AG04449 (cell line): Measurements from ENCODE around the gene AKAP6.

Experiments used
- CTCF ChIA-PET: fragments of 350-600 bp; formaldehyde crosslinking; extraction: SDS; loops from one replicate; lab custom pipeline; 2021; ENCODE audit warnings: antibody characterized with exemption; lab: Yijun Ruan, JAX
- POLR2A ChIA-PET: fragments of 400-600, 350-600 bp; formaldehyde crosslinking; extraction: SDS; loops from one replicate; lab custom pipeline; 2020; ENCODE audit warnings: antibody characterized with exemption, inconsistent platforms; lab: Yijun Ruan, JAX
- DNase-seq: peaks from one replicate; pipeline ENCODE4 v3.0.0-alpha.2; 2010; ENCODE audit warnings: low read depth, low spot score
- H3K4me3 ChIP-seq: 2 replicates; pipeline ENCODE4 v1.5.1; 2011; ENCODE audit warnings: low read depth, mild to moderate bottlenecking, control low read depth, low read length
- TF ChIP-seq, protein P1 (sequence below): IDR thresholded peaks from one replicate; pipeline ENCODE4 v1.5.1; 2011; ENCODE audit warnings: mild to moderate bottlenecking, moderate library complexity, low read length, control low read depth, inconsistent platforms; ENCODE audit not compliant: insufficient read depth; ENCODE audit errors: missing control alignments

Gene AKAP6

DNA sequence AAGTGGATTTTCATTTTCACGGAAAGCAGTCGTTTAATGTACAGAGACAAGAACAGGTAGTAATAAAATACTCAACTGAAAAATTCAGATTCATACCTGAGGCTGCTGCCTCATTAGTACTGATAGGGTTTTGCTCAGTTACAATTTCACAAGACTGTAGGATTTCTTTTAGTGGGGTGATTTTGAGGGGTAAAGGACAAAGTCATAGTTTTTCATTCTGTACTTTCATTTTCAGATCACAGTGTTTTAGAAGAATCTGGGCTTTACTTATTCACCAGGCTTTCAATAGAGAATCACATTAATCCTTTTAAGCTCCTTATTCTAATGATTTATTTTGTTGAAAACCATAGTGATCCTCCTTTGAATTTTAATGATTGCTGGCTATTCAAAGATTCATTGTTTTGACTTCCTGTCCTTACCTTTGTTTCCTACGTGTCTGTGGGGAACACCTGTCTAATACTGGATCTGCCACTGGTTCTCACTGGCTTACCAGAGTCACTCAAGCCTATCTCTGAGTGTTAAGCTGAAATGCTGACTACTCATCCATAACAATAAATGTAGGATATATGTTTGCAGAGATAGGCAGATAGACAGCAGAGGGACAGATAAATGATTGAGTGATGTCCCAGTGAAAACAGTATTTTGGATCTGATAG is 365.8 kb downstream of the AKAP6 start:
- CTCF ChIA-PET, result no interaction called here
- no peak for DNase-seq
- POLR2A ChIA-PET, result no interaction called here
- TF ChIP-seq, protein P1, sequence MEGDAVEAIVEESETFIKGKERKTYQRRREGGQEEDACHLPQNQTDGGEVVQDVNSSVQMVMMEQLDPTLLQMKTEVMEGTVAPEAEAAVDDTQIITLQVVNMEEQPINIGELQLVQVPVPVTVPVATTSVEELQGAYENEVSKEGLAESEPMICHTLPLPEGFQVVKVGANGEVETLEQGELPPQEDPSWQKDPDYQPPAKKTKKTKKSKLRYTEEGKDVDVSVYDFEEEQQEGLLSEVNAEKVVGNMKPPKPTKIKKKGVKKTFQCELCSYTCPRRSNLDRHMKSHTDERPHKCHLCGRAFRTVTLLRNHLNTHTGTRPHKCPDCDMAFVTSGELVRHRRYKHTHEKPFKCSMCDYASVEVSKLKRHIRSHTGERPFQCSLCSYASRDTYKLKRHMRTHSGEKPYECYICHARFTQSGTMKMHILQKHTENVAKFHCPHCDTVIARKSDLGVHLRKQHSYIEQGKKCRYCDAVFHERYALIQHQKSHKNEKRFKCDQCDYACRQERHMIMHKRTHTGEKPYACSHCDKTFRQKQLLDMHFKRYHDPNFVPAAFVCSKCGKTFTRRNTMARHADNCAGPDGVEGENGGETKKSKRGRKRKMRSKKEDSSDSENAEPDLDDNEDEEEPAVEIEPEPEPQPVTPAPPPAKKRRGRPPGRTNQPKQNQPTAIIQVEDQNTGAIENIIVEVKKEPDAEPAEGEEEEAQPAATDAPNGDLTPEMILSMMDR, result no peak
- no peak overlapping the region for H3K4me3 ChIP-seq

DNA sequence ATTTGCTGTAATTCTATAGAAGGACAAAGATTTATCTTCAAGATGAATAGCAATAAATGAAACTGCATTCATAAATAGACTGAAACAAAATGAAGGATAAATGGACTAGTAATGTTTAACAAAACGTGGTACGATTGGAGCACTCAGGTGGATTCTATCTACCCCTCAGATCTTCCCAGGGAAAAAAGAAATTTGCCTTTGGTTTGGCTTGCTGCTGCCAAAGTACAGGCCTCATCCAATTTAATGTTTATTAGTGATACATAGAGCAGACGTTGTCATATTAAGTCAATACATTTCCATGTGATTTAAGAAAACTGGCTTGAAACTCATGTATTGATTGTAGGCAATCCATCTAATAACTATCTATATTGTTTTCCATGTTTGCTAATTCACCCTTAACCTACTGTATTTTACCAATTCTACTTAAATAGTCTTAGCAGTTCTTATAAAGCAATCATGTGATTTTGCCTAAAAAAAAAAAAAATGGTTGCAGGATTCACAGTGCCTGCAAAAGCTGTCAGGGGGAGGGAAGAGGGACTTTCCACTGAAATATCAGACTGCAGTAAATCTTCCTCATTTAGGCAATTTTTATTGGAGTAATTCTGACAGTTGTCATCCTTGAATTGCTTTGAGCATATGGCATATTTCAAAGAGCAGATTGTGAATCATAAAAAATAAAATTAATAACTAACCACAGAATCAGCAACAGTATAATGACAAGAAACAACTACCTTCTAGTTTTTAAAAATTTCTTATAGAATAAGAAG is 367.4 kb downstream of the AKAP6 start:
- CTCF ChIA-PET, result interaction anchor here (1.6 kb wide), 1 partner anchor 13 kb away, joined by 7 read pairs; no protein-coding TSS in a partner anchor
- no peak overlapping the region for H3K4me3 ChIP-seq
- DNase-seq, result no peak
- TF ChIP-seq, protein P1, result no peak
- POLR2A ChIA-PET, result interaction anchor here (1.2 kb wide), 1 partner anchor 102 kb away, joined by 3 read pairs; no protein-coding TSS in a partner anchor

DNA sequence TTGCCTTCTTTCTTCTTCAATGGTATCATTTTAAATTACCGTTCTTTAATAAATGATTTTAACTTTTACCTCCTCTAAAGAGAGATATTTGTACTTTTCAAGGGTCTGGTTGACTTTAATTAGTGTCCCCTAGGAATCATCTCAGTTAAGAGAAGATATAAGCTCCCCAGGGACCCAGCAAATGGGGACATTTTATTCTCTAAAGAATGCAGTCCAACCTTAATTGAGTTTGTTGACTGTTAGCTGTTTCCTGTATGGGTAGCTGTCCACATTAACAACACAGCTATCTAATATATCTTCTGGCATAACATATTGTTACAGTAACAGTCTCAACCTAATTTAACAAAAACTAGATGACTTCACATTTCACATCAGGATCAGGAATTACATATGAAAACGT is 368.0 kb downstream of the AKAP6 start:
- ChIA-PET CTCF (interaction anchor here (1.6 kb wide), 1 partner anchor 12 kb away, joined by 7 read pairs; no protein-coding TSS in a partner anchor), POLR2A (interaction anchor here (1.2 kb wide), 1 partner anchor 103 kb away, joined by 3 read pairs; no protein-coding TSS in a partner anchor)
- DNase-seq, result no peak
- TF ChIP-seq, protein P1, result no peak
- H3K4me3 ChIP-seq, result no peak overlapping the region

DNA sequence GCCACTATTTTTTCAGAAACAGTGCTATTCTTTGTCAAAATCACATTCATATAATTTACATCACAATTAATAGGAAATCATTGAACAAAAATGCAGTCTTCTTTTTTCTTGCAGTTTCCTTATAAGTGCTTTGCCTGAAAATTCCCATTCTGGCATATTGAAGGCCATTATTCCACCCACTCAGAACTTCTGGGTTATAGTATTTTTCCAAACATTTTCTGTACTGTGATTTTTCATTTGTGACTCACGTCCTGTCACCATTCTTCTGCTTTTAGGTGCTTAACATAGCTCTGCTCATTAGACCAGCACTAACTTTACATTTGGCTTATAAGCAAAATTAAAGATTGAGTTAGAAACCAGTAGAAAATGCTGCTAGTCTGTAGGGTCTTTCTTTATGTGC is 368.6 kb downstream of the AKAP6 start:
- TF ChIP-seq, protein P1, result no peak
- no peak overlapping the region for H3K4me3 ChIP-seq
- POLR2A ChIA-PET, result interaction anchor here (1.2 kb wide), 1 partner anchor 103 kb away, joined by 3 read pairs; no protein-coding TSS in a partner anchor
- peak; percentile 28 for DNase-seq
- CTCF ChIA-PET, result interaction anchor here (1.6 kb wide), 1 partner anchor 12 kb away, joined by 7 read pairs; no protein-coding TSS in a partner anchor

DNA sequence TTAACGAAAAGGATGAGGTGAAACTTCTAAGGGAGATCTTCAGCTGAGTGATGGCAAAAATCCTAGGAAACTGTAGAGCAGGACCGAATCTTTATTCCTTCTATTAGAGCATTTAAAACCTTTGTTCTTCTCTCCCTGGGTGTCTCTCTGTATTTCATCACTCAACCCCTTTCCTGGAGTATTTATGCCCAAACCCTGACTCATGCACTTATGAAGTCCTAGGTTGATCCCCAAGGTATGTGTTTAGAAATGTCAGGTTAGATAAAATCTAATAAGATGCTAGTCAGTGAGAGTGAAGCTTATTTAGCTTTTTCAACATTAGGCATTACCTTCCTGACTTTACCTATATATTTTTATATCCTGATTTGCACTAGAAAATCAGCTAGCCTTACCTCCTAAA is 369.7 kb downstream of the AKAP6 start:
- DNase-seq, result no peak
- POLR2A ChIA-PET, result no interaction called here
- CTCF ChIA-PET, result interaction anchor here (0.9 kb wide), 1 partner anchor 16 kb away, joined by 3 read pairs; no protein-coding TSS in a partner anchor
- no peak overlapping the region for H3K4me3 ChIP-seq
- TF ChIP-seq, protein P1, result no peak

DNA sequence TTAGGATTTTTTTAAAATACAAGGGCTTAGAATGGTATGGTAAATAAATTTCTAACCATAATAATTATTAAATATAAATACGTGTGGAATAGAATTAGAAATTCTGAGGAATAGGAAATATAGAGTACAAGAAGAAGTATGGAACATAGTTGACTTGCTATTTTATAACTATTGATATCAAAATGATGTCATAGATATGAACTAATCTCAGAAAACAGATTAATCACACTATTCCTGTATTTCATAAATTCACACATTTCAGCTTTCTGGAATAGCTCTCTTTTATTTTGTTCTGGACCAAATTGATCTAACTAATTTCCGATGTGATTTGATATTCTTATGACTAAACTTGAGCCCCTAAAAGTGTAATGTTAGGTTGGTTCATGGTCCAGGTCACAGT is 372.4 kb downstream of the AKAP6 start:
- DNase-seq, result no peak
- ChIA-PET CTCF (no interaction called here), POLR2A (no interaction called here)
- TF ChIP-seq, protein P1, result no peak
- no peak overlapping the region for H3K4me3 ChIP-seq
